HepG2 (cell line): Measurements from ENCODE around the gene KNL1. TPM values are rescaled to one million over a fixed set of nuclear protein-coding genes. Genes with fewer than 3 reads are reported as not detected.

Experiments
- CHCHD3 ChIP-seq: sonication (generic); formaldehyde crosslinking; IDR thresholded peaks from 2 replicates; pipeline ENCODE4 v1.8.0; 2022; ENCODE audit warnings: mild to moderate bottlenecking, missing genetic modification reagents, moderate library complexity
- FOXC1 ChIP-seq: sonication (generic); formaldehyde crosslinking; IDR thresholded peaks from 2 replicates; pipeline ENCODE4 v1.8.0; 2022; ENCODE audit warnings: mild to moderate bottlenecking, missing genetic modification reagents, borderline replicate concordance
- HDAC2 ChIP-seq: sonication (generic); formaldehyde crosslinking; IDR thresholded peaks from 2 replicates; pipeline ENCODE4 v1.4.0; 2020; ENCODE audit warnings: missing genetic modification reagents
- HNF1A ChIP-seq, 2 experiments: sonication (generic) in 1 of 2; formaldehyde crosslinking in 1 of 2; IDR thresholded peaks; 2 replicates each; pipeline versions ENCODE4 v1.4.0 to v1.6.1; 2016 to 2020; ENCODE audit warnings: borderline replicate concordance in 1 of 2, low read depth in 1 of 2, mild to moderate bottlenecking in 1 of 2, missing genetic modification reagents in 1 of 2
- NKX3-1 ChIP-seq: sonication (generic); formaldehyde crosslinking; IDR thresholded peaks from 2 replicates; pipeline ENCODE4 v1.5.0; 2020; ENCODE audit warnings: missing genetic modification reagents
- PHB2 ChIP-seq: fragments of 450-650 bp; IDR thresholded peaks from 2 replicates; pipeline ENCODE4 v1.6.1; 2018; ENCODE audit not compliant: partially characterized antibody
- SOX5 ChIP-seq: IDR thresholded peaks from 2 replicates; pipeline ENCODE4 v1.6.1; 2016; ENCODE audit warnings: borderline replicate concordance
- ZBTB4 ChIP-seq: sonication (generic); formaldehyde crosslinking; IDR thresholded peaks from 2 replicates; pipeline ENCODE4 v1.4.0; 2020; ENCODE audit warnings: missing genetic modification reagents, mild to moderate bottlenecking, borderline replicate concordance
- ZNF12 ChIP-seq: sonication (generic); formaldehyde crosslinking; IDR thresholded peaks from 2 replicates; pipeline ENCODE4 v1.5.0; 2020; ENCODE audit warnings: missing genetic modification reagents
- ZNF501 ChIP-seq: sonication (generic); formaldehyde crosslinking; IDR thresholded peaks from 2 replicates; pipeline ENCODE4 v1.5.1; 2020; ENCODE audit warnings: mild to moderate bottlenecking, moderate library complexity, missing genetic modification reagents
- ZNF547 ChIP-seq: sonication (generic); formaldehyde crosslinking; IDR thresholded peaks from 2 replicates; pipeline ENCODE4 v1.5.1; 2020; ENCODE audit warnings: mild to moderate bottlenecking, missing genetic modification reagents
- polyA plus RNA-seq, 8 experiments: library from polyadenylated mRNA; depleted of rRNA in 3 of 8; stranded (reverse) in 7 of 8; unstranded in 1 of 8; fragments of >200 nt; fragmentation: Illumina TruSeq in 4 of 8; extraction: Trizol in 4 of 8; gene quantifications; 2 replicates each; pipeline versions ENCODE4 v1.2.1 to v1.2.3, GENCODE V29; 2011 to 2016; ENCODE audit warnings: low read depth in 4 of 8, missing spikeins in 1 of 8, mixed read lengths in 1 of 8; ENCODE audit not compliant: insufficient read depth in 1 of 8
- total RNA-seq, 5 experiments: library from RNA; depleted of rRNA; stranded (reverse); fragments of >200 nt; fragmentation: Illumina TruSeq; extraction: Trizol; gene quantifications; 2 replicates each; pipeline ENCODE4 v1.2.3, GENCODE V29; 2016; ENCODE audit warnings: low read depth in 1 of 5
- TF ChIP-seq, protein P1 (sequence below): sonication (generic); formaldehyde crosslinking; IDR thresholded peaks from 2 replicates; pipeline ENCODE4 v1.9.0; 2021; ENCODE audit warnings: missing genetic modification reagents, borderline replicate concordance
- TF ChIP-seq, protein P2 (sequence below): IDR thresholded peaks from 2 replicates; pipeline ENCODE4 v1.6.1; 2018; ENCODE audit warnings: missing genetic modification reagents
- TF ChIP-seq, protein P3 (sequence below): sonication (generic); formaldehyde crosslinking; conservative IDR thresholded peaks from 2 replicates; pipeline ENCODE4 v1.8.0; 2022; ENCODE audit warnings: missing genetic modification reagents

Gene KNL1
- total and polyA plus RNA-seq, 2 of the 13 experiments (the other 11 are each of a cell fraction or from before 2014, with no cell fraction given), result 8.0 to 21.4 TPM

GRCh38 chr15:40593588-40594428 lies at the start of gene KNL1 (continued):
- TF ChIP-seq, protein P1, sequence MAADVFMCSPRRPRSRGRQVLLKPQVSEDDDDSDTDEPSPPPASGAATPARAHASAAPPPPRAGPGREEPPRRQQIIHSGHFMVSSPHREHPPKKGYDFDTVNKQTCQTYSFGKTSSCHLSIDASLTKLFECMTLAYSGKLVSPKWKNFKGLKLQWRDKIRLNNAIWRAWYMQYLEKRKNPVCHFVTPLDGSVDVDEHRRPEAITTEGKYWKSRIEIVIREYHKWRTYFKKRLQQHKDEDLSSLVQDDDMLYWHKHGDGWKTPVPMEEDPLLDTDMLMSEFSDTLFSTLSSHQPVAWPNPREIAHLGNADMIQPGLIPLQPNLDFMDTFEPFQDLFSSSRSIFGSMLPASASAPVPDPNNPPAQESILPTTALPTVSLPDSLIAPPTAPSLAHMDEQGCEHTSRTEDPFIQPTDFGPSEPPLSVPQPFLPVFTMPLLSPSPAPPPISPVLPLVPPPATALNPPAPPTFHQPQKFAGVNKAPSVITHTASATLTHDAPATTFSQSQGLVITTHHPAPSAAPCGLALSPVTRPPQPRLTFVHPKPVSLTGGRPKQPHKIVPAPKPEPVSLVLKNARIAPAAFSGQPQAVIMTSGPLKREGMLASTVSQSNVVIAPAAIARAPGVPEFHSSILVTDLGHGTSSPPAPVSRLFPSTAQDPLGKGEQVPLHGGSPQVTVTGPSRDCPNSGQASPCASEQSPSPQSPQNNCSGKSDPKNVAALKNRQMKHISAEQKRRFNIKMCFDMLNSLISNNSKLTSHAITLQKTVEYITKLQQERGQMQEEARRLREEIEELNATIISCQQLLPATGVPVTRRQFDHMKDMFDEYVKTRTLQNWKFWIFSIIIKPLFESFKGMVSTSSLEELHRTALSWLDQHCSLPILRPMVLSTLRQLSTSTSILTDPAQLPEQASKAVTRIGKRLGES, result no peak
- TF ChIP-seq ZNF12 (CRISPR knock-in tag) (no peak), NKX3-1 (CRISPR knock-in tag) (no peak; the same call in 1 of the 2 replicates), SOX5 (CRISPR knock-in tag) (peak; percentile 55; the same call in 1 of the 2 replicates), ZNF501 (CRISPR knock-in tag) (peak; percentile 87), ZBTB4 (CRISPR knock-in tag) (no peak), HNF1A (IDR thresholded peaks at IDR 0.05; ENCODE audit: low read depth) (no peak), HNF1A (CRISPR knock-in tag; IDR thresholded peaks at IDR 0.05; ENCODE audit: borderline replicate concordance) (peak; percentile 67; the same call in 1 of the 2 replicates), FOXC1 (CRISPR knock-in tag) (no peak; the same call in 1 of the 2 replicates), PHB2 (no peak), ZNF547 (no peak; the same call in 1 of the 2 replicates), CHCHD3 (no peak), HDAC2 (CRISPR knock-in tag) (peak; percentile 75; the same call in 1 of the 2 replicates)
- TF ChIP-seq, protein P2, sequence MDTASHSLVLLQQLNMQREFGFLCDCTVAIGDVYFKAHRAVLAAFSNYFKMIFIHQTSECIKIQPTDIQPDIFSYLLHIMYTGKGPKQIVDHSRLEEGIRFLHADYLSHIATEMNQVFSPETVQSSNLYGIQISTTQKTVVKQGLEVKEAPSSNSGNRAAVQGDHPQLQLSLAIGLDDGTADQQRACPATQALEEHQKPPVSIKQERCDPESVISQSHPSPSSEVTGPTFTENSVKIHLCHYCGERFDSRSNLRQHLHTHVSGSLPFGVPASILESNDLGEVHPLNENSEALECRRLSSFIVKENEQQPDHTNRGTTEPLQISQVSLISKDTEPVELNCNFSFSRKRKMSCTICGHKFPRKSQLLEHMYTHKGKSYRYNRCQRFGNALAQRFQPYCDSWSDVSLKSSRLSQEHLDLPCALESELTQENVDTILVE (CRISPR knock-in tag), result peak; percentile 73
- TF ChIP-seq, protein P3, sequence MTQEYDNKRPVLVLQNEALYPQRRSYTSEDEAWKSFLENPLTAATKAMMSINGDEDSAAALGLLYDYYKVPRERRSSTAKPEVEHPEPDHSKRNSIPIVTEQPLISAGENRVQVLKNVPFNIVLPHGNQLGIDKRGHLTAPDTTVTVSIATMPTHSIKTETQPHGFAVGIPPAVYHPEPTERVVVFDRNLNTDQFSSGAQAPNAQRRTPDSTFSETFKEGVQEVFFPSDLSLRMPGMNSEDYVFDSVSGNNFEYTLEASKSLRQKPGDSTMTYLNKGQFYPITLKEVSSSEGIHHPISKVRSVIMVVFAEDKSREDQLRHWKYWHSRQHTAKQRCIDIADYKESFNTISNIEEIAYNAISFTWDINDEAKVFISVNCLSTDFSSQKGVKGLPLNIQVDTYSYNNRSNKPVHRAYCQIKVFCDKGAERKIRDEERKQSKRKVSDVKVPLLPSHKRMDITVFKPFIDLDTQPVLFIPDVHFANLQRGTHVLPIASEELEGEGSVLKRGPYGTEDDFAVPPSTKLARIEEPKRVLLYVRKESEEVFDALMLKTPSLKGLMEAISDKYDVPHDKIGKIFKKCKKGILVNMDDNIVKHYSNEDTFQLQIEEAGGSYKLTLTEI (CRISPR knock-in tag), result no peak
